H7 (cell line): ENCODE data around the gene CCDC54. TPM values are rescaled to one million over a fixed set of nuclear protein-coding genes. Genes with fewer than 3 reads are reported as not detected.
"Not testable (repeated sequence)": the region's sequence is repeated elsewhere in the genome, so short reads cannot be mapped to it uniquely, and the experiment has no call there.

Experiments
- DNase-seq: peaks from one replicate; pipeline ENCODE4 v3.0.0; 2012
- H3K27me3 ChIP-seq: 2 replicates; pipeline ENCODE4 v1.6.0; 2011; ENCODE audit warnings: mild to moderate bottlenecking, low read length; ENCODE audit not compliant: control insufficient read depth, insufficient read depth
- H3K36me3 ChIP-seq: replicated peaks from 2 replicates; pipeline ENCODE4 v1.5.1; 2011; ENCODE audit warnings: low read length; ENCODE audit not compliant: control insufficient read depth, insufficient read depth
- H3K4me3 ChIP-seq: 2 replicates; pipeline ENCODE4 v1.5.1; 2011; ENCODE audit warnings: low read depth, mild to moderate bottlenecking, control low read depth, low read length, moderate library complexity; ENCODE audit not compliant: insufficient read depth
- total RNA-seq: library from RNA; depleted of rRNA; stranded (reverse); fragments of >200 nt; shearing (Covaris generic); gene quantifications from 2 replicates; pipeline ENCODE4 v1.2.3, GENCODE V29; 2014; rRNA removed

Gene CCDC54
- total RNA-seq, result not detected in 2 replicates

GRCh38 chr3:107377151-107377550, at the start of gene CCDC54:
CCDC54 (plus strand) TSS chr3:107377439; CDS start chr3:107377588, 149 bp downstream.
- Histone ChIP-seq H3K27me3 (no peaks in the 10 kb centered on the region), H3K36me3 (no peaks in the 10 kb centered on the region), H3K4me3 (no peak within 1 kb of the TSS)
- no peak for DNase-seq

- Histone ChIP-seq H3K4me3 (no peak overlapping the region), H3K27me3 (no peaks in the 10 kb centered on the region), H3K36me3 (no peaks in the 10 kb centered on the region)
- DNase-seq, result no peak
Observed at GRCh38 chr3:107328069-107328468, 49.2 kb upstream of the CCDC54 start.

GRCh38 chr3:107329088-107329487, 48.2 kb upstream of the CCDC54 start:
- Histone ChIP-seq H3K4me3 (no peak overlapping the region), H3K36me3 (no peaks in the 10 kb centered on the region), H3K27me3 (no peaks in the 10 kb centered on the region)
- no peak for DNase-seq

- H3K4me3 ChIP-seq, DNase-seq, H3K27me3 ChIP-seq, H3K36me3 ChIP-seq: not testable (repeated sequence)
Observed at GRCh38 chr3:107339690-107340089, 37.5 kb upstream of the CCDC54 start.

- Histone ChIP-seq H3K36me3 (no peaks in the 10 kb centered on the region), H3K27me3 (no peaks in the 10 kb centered on the region), H3K4me3 (no peak overlapping the region)
- DNase-seq, result no peak
Observed at GRCh38 chr3:107344722-107345121, 32.5 kb upstream of the CCDC54 start.

- DNase-seq, result no peak
Observed at GRCh38 chr3:107345822-107346405, 31.3 kb upstream of the CCDC54 start.

GRCh38 chr3:107346564-107346963, 30.7 kb upstream of the CCDC54 start:
- Histone ChIP-seq H3K4me3 (no peak overlapping the region), H3K27me3 (no peaks in the 10 kb centered on the region), H3K36me3 (no peaks in the 10 kb centered on the region)
- DNase-seq, result no peak

More at GRCh38 chr3:107345822-107346405, 31.3 kb upstream of the CCDC54 start:
- Histone ChIP-seq H3K4me3 (no peak overlapping the region), H3K27me3 (no peaks in the 10 kb centered on the region), H3K36me3 (no peaks in the 10 kb centered on the region)

- Histone ChIP-seq H3K27me3 (no peaks in the 10 kb centered on the region), H3K4me3 (no peak overlapping the region), H3K36me3 (no peaks in the 10 kb centered on the region)
- no peak for DNase-seq
Observed at GRCh38 chr3:107347751-107348150, 29.5 kb upstream of the CCDC54 start.

GRCh38 chr3:107356706-107357105, 20.5 kb upstream of the CCDC54 start:
- no peaks in the 10 kb centered on the region for H3K27me3 ChIP-seq
- no peak overlapping the region for H3K4me3 ChIP-seq
- H3K36me3 ChIP-seq, result no peaks in the 10 kb centered on the region
- no peak for DNase-seq

- Histone ChIP-seq H3K27me3 (no peaks in the 10 kb centered on the region), H3K4me3 (no peak overlapping the region), H3K36me3 (no peaks in the 10 kb centered on the region)
- DNase-seq, result no peak
Observed at GRCh38 chr3:107361633-107362032, 15.6 kb upstream of the CCDC54 start.

GRCh38 chr3:107365051-107365450, 12.2 kb upstream of the CCDC54 start:
- DNase-seq, result no peak

GRCh38 chr3:107366766-107367165, 10.5 kb upstream of the CCDC54 start:
- DNase-seq, result peak; percentile 33
- H3K36me3 ChIP-seq, result no peaks in the 10 kb centered on the region
- no peaks in the 10 kb centered on the region for H3K27me3 ChIP-seq
- H3K4me3 ChIP-seq, result no peak overlapping the region

More at GRCh38 chr3:107365051-107365450, 12.2 kb upstream of the CCDC54 start:
- no peaks in the 10 kb centered on the region for H3K36me3 ChIP-seq
- H3K27me3 ChIP-seq, result no peaks in the 10 kb centered on the region
- no peak overlapping the region for H3K4me3 ChIP-seq

GRCh38 chr3:107367353-107367752, 9.9 kb upstream of the CCDC54 start:
- Histone ChIP-seq H3K4me3 (no peak overlapping the region), H3K27me3 (no peaks in the 10 kb centered on the region), H3K36me3 (no peaks in the 10 kb centered on the region)
- DNase-seq, result no peak

GRCh38 chr3:107368654-107369398, 8.4 kb upstream of the CCDC54 start:
- no peak for DNase-seq
- Histone ChIP-seq H3K27me3 (no peaks in the 10 kb centered on the region), H3K36me3 (no peaks in the 10 kb centered on the region), H3K4me3 (no peak overlapping the region)

- DNase-seq, result no peak
- Histone ChIP-seq H3K4me3 (no peak overlapping the region), H3K36me3 (no peaks in the 10 kb centered on the region), H3K27me3 (no peaks in the 10 kb centered on the region)
Observed at GRCh38 chr3:107369791-107370190, 7.4 kb upstream of the CCDC54 start.
